HG03066 (cell line): Measurements from ENCODE around the gene RAB11A.

Source experiments
- ATAC-seq: cut with Tn5 transposase; IDR thresholded peaks from one replicate; pipeline ENCODE4 v1.9.1; 2021; ENCODE audit warnings: low read depth; ENCODE audit not compliant: unreplicated experiment

The RAB11A gene

GRCh38 chr15:65935391-65935790, 66.1 kb downstream of the RAB11A start:
- no peak for ATAC-seq

GRCh38 chr15:65936282-65936681, 67.0 kb downstream of the RAB11A start:
- no peak for ATAC-seq

- ATAC-seq = no peak
Observed at GRCh38 chr15:65937054-65937453, 67.8 kb downstream of the RAB11A start.

- no peak for ATAC-seq
Observed at GRCh38 chr15:65937476-65937875, 68.2 kb downstream of the RAB11A start.

GRCh38 chr15:65938604-65939003, 69.3 kb downstream of the RAB11A start:
- ATAC-seq = no peak

- ATAC-seq = no peak
Observed at GRCh38 chr15:65939901-65940617, 70.8 kb downstream of the RAB11A start.

GRCh38 chr15:65940618-65940909, 71.3 kb downstream of the RAB11A start:
- ATAC-seq = no peak
